MCF 10A (cell line): Measurements from ENCODE around the gene CHRDL2. TPM values are rescaled to one million over a fixed set of nuclear protein-coding genes. Genes with fewer than 3 reads are reported as not detected.

Experiments
- BruUV-seq: library from RNA; stranded (reverse); fragments of 400-500 nt; replicated peaks from 2 replicates; lab custom pipeline; 2021; lab: Mats Ljungman, UMichigan
- CTCF ChIA-PET: fragments of 300-600 bp; sonication (Branson Sonifier 250); formaldehyde crosslinking; extraction: SDS; loops from one replicate; lab custom pipeline; 2021; ENCODE audit warnings: antibody characterized with exemption, inconsistent platforms; lab: Yijun Ruan, JAX
- POLR2A ChIA-PET: fragments of 300-600, 350-650 bp; sonication (Branson Sonifier 250); formaldehyde crosslinking; extraction: SDS; loops from one replicate; lab custom pipeline; 2020; ENCODE audit warnings: antibody characterized with exemption, inconsistent platforms; lab: Yijun Ruan, JAX
- DNase-seq: peaks from one replicate; pipeline ENCODE4 v3.0.0-alpha.2; 2018; ENCODE audit not compliant: unreplicated experiment
- H3K27ac Mint-ChIP-seq: one replicate; pipeline ENCODE4 v1.8.0; 2022; ENCODE audit warnings: mild to moderate bottlenecking, low read depth, mixed read lengths; ENCODE audit not compliant: unreplicated experiment
- H3K27me3 Mint-ChIP-seq: one replicate; pipeline ENCODE4 v1.8.0; 2022; ENCODE audit warnings: mixed read lengths; ENCODE audit not compliant: insufficient read depth, unreplicated experiment
- H3K36me3 Mint-ChIP-seq: one replicate; pipeline ENCODE4 v1.8.0; 2022; ENCODE audit warnings: mild to moderate bottlenecking, moderate library complexity, mixed read lengths; ENCODE audit not compliant: insufficient read depth, unreplicated experiment
- H3K4me1 Mint-ChIP-seq: one replicate; pipeline ENCODE4 v1.8.0; 2022; ENCODE audit warnings: mixed read lengths; ENCODE audit not compliant: insufficient read depth, unreplicated experiment
- H3K4me3 Mint-ChIP-seq: one replicate; pipeline ENCODE4 v1.8.0; 2022; ENCODE audit warnings: mild to moderate bottlenecking, moderate library complexity, mixed read lengths; ENCODE audit not compliant: unreplicated experiment
- H3K9me3 Mint-ChIP-seq: one replicate; pipeline ENCODE4 v1.8.0; 2022; ENCODE audit warnings: mixed read lengths; ENCODE audit not compliant: unreplicated experiment
- intact Hi-C: fragments of 100-400 bp; cut with micrococcal nuclease; formaldehyde crosslinking; loops from 2 replicates; pipeline ENCODE4 v1.14.1; 2022
- total RNA-seq: library from RNA; stranded (reverse); gene quantifications from 2 replicates; pipeline ENCODE4 v1.2.3, GENCODE V29; 2022
- TF ChIP-seq, protein P1 (sequence below): fragments of 200-600 bp; IDR thresholded peaks from one replicate; pipeline ENCODE4 v1.8.0; 2022; ENCODE audit warnings: antibody characterized with exemption, mild to moderate bottlenecking; ENCODE audit not compliant: unreplicated experiment

Gene CHRDL2
- total RNA-seq, 1 experiment from 2014 or later = not detected

GRCh38 chr11:74726547-74727182 is 4.6 kb downstream of the CHRDL2 start:
- no peaks in the 10 kb centered on the region for H3K9me3 Mint-ChIP-seq
- ChIA-PET CTCF (interaction anchor here (0.5 to 8.0 kb wide), 45 partner anchors 9 to 1156 kb away, joined by 3 to 82 read pairs (median 5); no protein-coding TSS in a partner anchor), POLR2A (interaction anchor here (0.6 to 1.4 kb wide), 6 partner anchors 12 to 715 kb away, joined by 3 read pairs; partner anchors contain the start of genes LIPT2 and POLD3)
- H3K4me3 Mint-ChIP-seq = no peak overlapping the region
- TF ChIP-seq, protein P1, sequence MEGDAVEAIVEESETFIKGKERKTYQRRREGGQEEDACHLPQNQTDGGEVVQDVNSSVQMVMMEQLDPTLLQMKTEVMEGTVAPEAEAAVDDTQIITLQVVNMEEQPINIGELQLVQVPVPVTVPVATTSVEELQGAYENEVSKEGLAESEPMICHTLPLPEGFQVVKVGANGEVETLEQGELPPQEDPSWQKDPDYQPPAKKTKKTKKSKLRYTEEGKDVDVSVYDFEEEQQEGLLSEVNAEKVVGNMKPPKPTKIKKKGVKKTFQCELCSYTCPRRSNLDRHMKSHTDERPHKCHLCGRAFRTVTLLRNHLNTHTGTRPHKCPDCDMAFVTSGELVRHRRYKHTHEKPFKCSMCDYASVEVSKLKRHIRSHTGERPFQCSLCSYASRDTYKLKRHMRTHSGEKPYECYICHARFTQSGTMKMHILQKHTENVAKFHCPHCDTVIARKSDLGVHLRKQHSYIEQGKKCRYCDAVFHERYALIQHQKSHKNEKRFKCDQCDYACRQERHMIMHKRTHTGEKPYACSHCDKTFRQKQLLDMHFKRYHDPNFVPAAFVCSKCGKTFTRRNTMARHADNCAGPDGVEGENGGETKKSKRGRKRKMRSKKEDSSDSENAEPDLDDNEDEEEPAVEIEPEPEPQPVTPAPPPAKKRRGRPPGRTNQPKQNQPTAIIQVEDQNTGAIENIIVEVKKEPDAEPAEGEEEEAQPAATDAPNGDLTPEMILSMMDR = peak; percentile 85
- H3K27me3 Mint-ChIP-seq = peaks cover 46% of the 10 kb centered on the region
- peak; percentile 73 for DNase-seq
- H3K36me3 Mint-ChIP-seq = peaks cover 5% of the 10 kb centered on the region
- intact Hi-C loops = loop anchor here (1.0 to 5.0 kb wide), 3 partner anchors 39 to 115 kb away; no protein-coding TSS in a partner anchor
- no TSS peak for BruUV-seq
- no peak overlapping the region for H3K27ac Mint-ChIP-seq
- peaks cover 6% of the 10 kb centered on the region for H3K4me1 Mint-ChIP-seq

GRCh38 chr11:74725701-74726100 is 5.5 kb downstream of the CHRDL2 start:
- TF ChIP-seq, protein P1 = no peak
- H3K27me3 Mint-ChIP-seq = peaks cover 36% of the 10 kb centered on the region
- CTCF ChIA-PET = interaction anchor here (0.6 to 8.0 kb wide), 37 partner anchors 8 to 1387 kb away, joined by 3 to 82 read pairs (median 5); no protein-coding TSS in a partner anchor
- POLR2A ChIA-PET = interaction anchor here (0.6 to 1.6 kb wide), 4 partner anchors 23 to 714 kb away, joined by 3 to 6 read pairs (median 4); no protein-coding TSS in a partner anchor
- H3K9me3 Mint-ChIP-seq = no peaks in the 10 kb centered on the region
- no peak for DNase-seq
- H3K4me3 Mint-ChIP-seq = no peak overlapping the region
- intact Hi-C loops = loop anchor here (1.0 to 5.0 kb wide), 3 partner anchors 38 to 114 kb away; no protein-coding TSS in a partner anchor
- peaks cover 1% of the 10 kb centered on the region for H3K4me1 Mint-ChIP-seq
- H3K36me3 Mint-ChIP-seq = peaks cover 5% of the 10 kb centered on the region
- no peak overlapping the region for H3K27ac Mint-ChIP-seq
- no TSS peak for BruUV-seq

DNA sequence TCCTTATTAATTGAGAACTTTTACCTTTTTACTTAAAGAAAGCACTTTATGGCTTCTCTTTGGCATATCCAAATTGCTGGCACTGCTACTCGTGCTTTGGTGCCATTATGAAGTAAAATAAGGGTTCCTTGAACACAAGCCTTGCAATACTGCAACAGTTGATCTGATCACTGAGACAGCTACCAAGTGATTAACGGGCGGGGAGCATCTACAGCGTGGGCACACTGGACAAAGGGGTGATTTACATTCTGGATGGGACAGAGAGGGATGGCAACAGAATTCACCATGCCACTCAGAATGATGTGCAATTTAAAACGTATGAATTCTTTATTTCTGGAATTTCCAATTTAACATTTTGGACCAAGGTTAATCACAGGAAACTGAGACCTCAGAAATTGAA is 7.7 kb downstream of the CHRDL2 start:
- BruUV-seq = no TSS peak
- Mint-ChIP-seq H3K9me3 (no peaks in the 10 kb centered on the region), H3K27me3 (peaks cover 15% of the 10 kb centered on the region), H3K4me1 (no peaks in the 10 kb centered on the region), H3K4me3 (no peak overlapping the region), H3K27ac (no peak overlapping the region), H3K36me3 (no peaks in the 10 kb centered on the region)
- TF ChIP-seq, protein P1 = no peak
- CTCF ChIA-PET = interaction anchor here (0.5 to 8.0 kb wide), 7 partner anchors 13 to 417 kb away, joined by 3 to 82 read pairs (median 3); no protein-coding TSS in a partner anchor
- POLR2A ChIA-PET = no interaction called here
- intact Hi-C loops = no loop called here
- no peak for DNase-seq

GRCh38 chr11:74721479-74721835 is 9.8 kb downstream of the CHRDL2 start:
- ChIA-PET CTCF (interaction anchor here (0.9 to 8.0 kb wide), 2 partner anchors 20 to 23 kb away, joined by 5 to 69 read pairs; no protein-coding TSS in a partner anchor), POLR2A (interaction anchor here (0.9 kb wide), 1 partner anchor 25 kb away, joined by 3 read pairs; no protein-coding TSS in a partner anchor)
- H3K27me3 Mint-ChIP-seq = no peaks in the 10 kb centered on the region
- BruUV-seq = no TSS peak
- intact Hi-C loops = no loop called here
- no peaks in the 10 kb centered on the region for H3K9me3 Mint-ChIP-seq
- DNase-seq = no peak
- no peak overlapping the region for H3K4me3 Mint-ChIP-seq
- H3K27ac Mint-ChIP-seq = no peak overlapping the region
- no peaks in the 10 kb centered on the region for H3K36me3 Mint-ChIP-seq
- H3K4me1 Mint-ChIP-seq = no peaks in the 10 kb centered on the region
- TF ChIP-seq, protein P1 = no peak
